GM18909 (cell line): Measurements from ENCODE around the gene THRAP3.
"Not testable (repeated sequence)": the region's sequence is repeated elsewhere in the genome, so short reads cannot be mapped to it uniquely, and the experiment has no call there.

Source experiments
- ATAC-seq: cut with Tn5 transposase; IDR thresholded peaks from one replicate; pipeline ENCODE4 v1.9.1; 2021; ENCODE audit warnings: mild to moderate bottlenecking; ENCODE audit not compliant: unreplicated experiment, poor library complexity

THRAP3 gene

GRCh38 chr1:36203554-36204346 is 20.5 kb upstream of the THRAP3 start:
- ATAC-seq: no peak

GRCh38 chr1:36204347-36204909 is 19.8 kb upstream of the THRAP3 start:
- ATAC-seq: no peak

DNA sequence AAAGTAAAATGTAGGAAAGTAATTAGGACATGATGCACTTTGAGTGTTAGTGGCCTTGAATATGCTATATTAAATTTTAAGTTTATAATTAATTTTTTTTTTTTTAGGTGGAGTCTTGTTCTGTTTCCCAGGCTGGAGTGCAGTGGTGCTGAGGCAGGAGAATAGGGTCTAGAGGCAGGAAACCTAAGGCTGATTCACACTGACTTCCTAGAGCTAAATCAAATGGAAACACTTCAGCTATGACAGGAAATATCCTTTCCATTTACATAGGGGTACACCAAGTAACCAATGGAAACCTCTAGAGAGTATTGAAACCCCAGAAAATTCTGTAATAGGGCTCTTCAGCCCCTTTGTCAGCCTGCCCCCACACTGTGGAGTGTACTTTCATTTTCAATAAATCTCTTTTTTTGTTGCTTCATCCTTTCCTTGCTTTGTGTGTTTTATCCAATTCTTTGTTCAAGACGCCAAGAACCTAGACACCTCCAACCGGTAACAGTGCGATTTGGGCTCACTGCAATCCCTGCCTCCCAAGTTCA is 17.9 kb upstream of the THRAP3 start:
- no peak for ATAC-seq

- no peak for ATAC-seq
Observed at GRCh38 chr1:36207339-36207738, 16.9 kb upstream of the THRAP3 start.

GRCh38 chr1:36208978-36209703 is 15.1 kb upstream of the THRAP3 start:
- no peak for ATAC-seq

GRCh38 chr1:36211307-36211706 is 12.9 kb upstream of the THRAP3 start:
- no peak for ATAC-seq

- ATAC-seq: no peak
Observed at GRCh38 chr1:36211841-36212240, 12.4 kb upstream of the THRAP3 start.

GRCh38 chr1:36212782-36213181 is 11.5 kb upstream of the THRAP3 start:
- ATAC-seq: no peak

DNA sequence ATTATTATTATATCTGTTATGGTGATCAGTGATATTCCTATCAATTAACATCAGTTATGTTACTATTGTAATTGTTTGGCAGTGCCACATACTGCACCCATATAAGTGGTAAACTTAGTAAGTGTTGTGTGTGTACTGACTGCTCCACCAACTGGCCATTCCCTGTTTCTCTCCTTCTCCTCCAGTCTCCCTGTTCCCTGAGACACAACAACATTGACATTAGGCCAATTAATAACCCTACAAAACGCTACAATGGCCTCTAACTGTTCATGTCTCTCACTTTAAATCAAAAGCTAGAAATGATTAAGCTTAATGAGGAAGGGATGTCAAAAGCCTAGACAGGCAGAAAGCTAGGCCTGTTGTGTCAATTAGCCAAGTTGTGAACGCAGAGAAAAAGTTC is 6.6 kb upstream of the THRAP3 start:
- ATAC-seq: no peak

GRCh38 chr1:36221901-36222300 is 2.3 kb upstream of the THRAP3 start:
- not testable (repeated sequence) for ATAC-seq

GRCh38 chr1:36222481-36223380 is 1.5 kb upstream of the THRAP3 start:
- no peak for ATAC-seq

DNA sequence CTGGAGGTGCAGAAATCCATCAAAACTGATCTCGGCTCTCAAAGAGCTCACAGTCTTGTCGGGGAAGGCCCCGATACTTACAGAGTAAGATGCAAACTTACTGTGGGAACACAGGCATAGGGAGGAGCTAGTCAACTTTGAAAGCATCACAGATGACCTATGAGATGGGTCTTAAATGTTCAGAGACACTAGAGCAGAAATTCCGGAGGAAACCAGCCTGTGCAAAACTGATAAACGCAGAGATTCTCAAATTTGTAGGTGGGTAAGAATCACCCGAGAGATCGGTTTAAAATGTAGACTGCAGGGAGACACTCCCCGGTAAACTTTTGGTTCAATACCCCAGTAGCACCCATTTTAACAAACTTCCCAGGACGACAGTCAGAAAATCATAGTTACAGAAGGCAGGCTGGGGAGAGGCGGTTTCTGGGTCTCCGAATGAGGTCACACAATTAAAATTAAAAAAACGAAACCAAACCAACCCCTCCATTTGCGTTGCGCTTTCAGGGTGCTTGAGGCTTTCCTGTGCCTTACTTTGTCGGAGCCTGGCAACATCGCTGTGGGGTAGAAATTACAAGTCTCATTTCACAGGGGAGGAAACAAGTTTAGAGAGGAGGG is 755 bp upstream of the THRAP3 start:
- ATAC-seq: peak; percentile 13

DNA sequence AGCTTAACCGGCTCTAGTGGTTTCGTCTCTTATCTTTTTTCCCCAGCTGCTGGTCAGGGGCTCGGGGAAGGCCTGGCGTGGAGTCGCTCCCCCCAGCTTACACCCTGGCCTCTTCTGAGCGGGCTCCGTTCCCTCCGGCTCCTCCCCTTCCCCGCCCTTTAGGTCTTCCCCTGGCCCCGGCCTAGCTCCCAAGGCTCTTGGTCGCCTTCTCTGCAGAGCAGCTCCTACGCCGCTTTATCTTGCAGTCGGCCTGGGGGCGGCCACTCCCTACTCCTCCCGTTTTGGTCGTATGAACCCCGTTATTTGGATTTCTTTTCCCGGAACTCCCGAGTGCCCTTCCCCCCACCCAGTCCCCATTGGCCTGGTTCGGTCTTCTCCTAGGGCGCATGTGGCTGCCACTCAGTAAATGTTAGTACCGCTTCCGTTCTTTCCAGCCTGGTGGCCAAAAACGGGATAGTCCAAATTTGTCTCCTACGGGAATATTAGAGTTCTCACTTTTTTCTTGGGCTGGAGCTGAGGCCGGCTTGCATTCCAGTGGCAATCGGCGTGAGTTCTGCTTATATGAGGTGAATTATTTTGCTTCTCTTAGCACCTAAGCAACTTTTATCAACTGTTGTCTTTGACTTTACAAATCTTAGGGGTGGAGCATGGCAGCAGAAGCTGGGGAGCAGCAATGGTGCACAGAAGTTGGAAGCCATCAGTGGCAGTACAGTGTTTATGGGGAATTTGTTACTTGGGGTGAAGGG is 467 bp downstream of the THRAP3 start:
- peak; percentile 53 for ATAC-seq

- ATAC-seq: no peak
Observed at GRCh38 chr1:36225283-36225899, 1.1 kb downstream of the THRAP3 start.

DNA sequence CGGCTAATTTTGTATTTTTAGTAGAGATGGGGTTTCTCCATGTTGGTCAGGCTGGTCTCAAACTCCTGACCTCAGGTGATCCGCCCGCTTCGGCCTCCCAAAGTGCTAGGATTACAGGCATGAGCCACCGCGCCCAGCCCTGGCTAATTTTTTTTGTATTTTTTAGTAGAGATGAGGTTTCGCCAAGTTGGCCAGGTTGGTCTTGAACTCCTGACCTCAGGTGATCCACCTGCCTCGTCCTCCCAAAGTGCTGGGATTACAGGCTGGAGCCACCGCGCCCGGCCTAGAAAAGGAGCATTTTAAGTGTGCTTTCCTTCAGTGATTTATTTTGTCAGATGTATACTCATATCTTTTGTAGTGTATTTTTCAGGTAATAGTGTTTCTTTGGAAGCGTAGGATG is 6.0 kb downstream of the THRAP3 start:
- not testable (repeated sequence) for ATAC-seq

DNA sequence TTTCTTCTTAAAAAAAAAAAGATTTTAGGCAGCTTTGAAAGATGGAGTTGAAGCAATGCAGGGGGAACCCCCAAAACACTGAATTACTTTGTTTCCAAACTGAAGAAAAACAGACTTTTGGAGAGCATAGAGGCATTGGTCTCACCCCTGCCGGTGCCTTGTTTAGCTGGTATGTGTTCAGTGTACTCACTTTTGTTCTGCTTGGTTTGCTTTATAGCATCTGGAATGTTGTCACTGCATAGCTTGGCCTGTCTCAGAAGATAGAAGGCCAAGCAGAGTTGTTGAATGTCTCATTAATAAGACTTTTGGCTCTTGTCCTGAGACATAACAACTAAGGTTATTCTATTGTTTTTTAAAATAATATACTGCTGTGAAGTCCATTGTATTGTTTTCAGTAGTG is 6.9 kb downstream of the THRAP3 start:
- no peak for ATAC-seq

GRCh38 chr1:36232212-36233095 is 8.2 kb downstream of the THRAP3 start:
- ATAC-seq: no peak

GRCh38 chr1:36236302-36236701 is 12.1 kb downstream of the THRAP3 start:
- ATAC-seq: no peak
